DND-41 (cell line): ENCODE measurements around the gene SERPIND1.

Experiments used
- ATAC-seq: fragments of 200-7000 bp; cut with Tn5 transposase; 3 replicates; pipeline ENCODE4 v1.9.1; 2021; ENCODE audit warnings: low read depth; ENCODE audit not compliant: insufficient read depth
- DNase-seq: peaks from one replicate; pipeline ENCODE4 v3.0.0-alpha.2; 2020
- H2AFZ ChIP-seq: 2 replicates; pipeline ENCODE4 v1.6.0; 2012; ENCODE audit warnings: low read depth, low read length
- H3K27ac ChIP-seq: 2 replicates; pipeline ENCODE4 v1.5.1; 2012; ENCODE audit warnings: low read length, inconsistent platforms
- H3K27me3 ChIP-seq: fragments of 200-600 bp; sonication (generic); 2 replicates; pipeline ENCODE4 v1.6.0; 2012; ENCODE audit warnings: low read length, mild to moderate bottlenecking, inconsistent platforms; ENCODE audit not compliant: insufficient read depth, poor library complexity
- H3K36me3 ChIP-seq: 2 replicates; pipeline ENCODE4 v1.5.1; 2012; ENCODE audit warnings: low read length, inconsistent platforms; ENCODE audit not compliant: insufficient read depth
- H3K4me1 ChIP-seq: 2 replicates; pipeline ENCODE4 v1.5.1; 2012; ENCODE audit warnings: mild to moderate bottlenecking, low read length; ENCODE audit not compliant: insufficient read depth
- H3K4me2 ChIP-seq: 2 replicates; pipeline ENCODE4 v1.6.0; 2012; ENCODE audit warnings: mild to moderate bottlenecking, moderate library complexity, low read length, inconsistent platforms; ENCODE audit not compliant: insufficient read depth
- H3K4me3 ChIP-seq, 2 experiments: fragments of 200-600 bp in 1 of 2; shearing (Covaris generic) in 1 of 2; 2 replicates each; pipeline ENCODE4 v1.5.1; 2012 to 2016; ENCODE audit warnings: inconsistent platforms in 2 of 2, low read length in 2 of 2, mild to moderate bottlenecking in 2 of 2, low read depth in 1 of 2, moderate library complexity in 1 of 2
- H3K79me2 ChIP-seq: 2 replicates; pipeline ENCODE4 v1.6.0; 2012; ENCODE audit warnings: low read length, inconsistent platforms; ENCODE audit not compliant: insufficient read depth
- H3K9ac ChIP-seq: 2 replicates; pipeline ENCODE4 v1.6.0; 2012; ENCODE audit warnings: low read depth, mild to moderate bottlenecking, inconsistent platforms, low read length, moderate library complexity
- H3K9me3 ChIP-seq: 2 replicates; pipeline ENCODE4 v1.5.1; 2012; ENCODE audit warnings: low read length, moderate library complexity, mild to moderate bottlenecking, inconsistent platforms; ENCODE audit not compliant: insufficient read depth, severe bottlenecking
- H4K20me1 ChIP-seq: 2 replicates; pipeline ENCODE4 v1.6.0; 2012; ENCODE audit warnings: low read length; ENCODE audit not compliant: insufficient read depth
- CTCF ChIP-seq: IDR thresholded peaks from 2 replicates; pipeline ENCODE4 v1.5.1; 2012; ENCODE audit warnings: borderline replicate concordance, low read length, moderate library complexity, mild to moderate bottlenecking; ENCODE audit not compliant: poor library complexity, severe bottlenecking; ENCODE audit errors: extremely low read depth
- EZH2 ChIP-seq: IDR thresholded peaks from 3 replicates; pipeline ENCODE4 v1.6.1; 2012; ENCODE audit warnings: borderline replicate concordance, low read depth, mild to moderate bottlenecking, moderate library complexity, low read length, inconsistent platforms; ENCODE audit not compliant: severe bottlenecking

Gene SERPIND1

GRCh38 chr22:20794650-20795413, 20.9 kb downstream of the SERPIND1 start:
- Histone ChIP-seq H3K4me2 (no peak overlapping the region), H3K79me2 (no peaks in the 10 kb centered on the region), H3K9me3 (no peaks in the 10 kb centered on the region), H3K27me3 (no peaks in the 10 kb centered on the region), H2AFZ (no peak overlapping the region), H3K4me3 (no peak overlapping the region), H4K20me1 (peaks cover 5% of the 10 kb centered on the region; the same call in 1 of the 2 replicates), H3K9ac (no peak overlapping the region), H3K4me1 (no peaks in the 10 kb centered on the region), H3K27ac (no peak overlapping the region), H3K36me3 (peaks cover 84% of the 10 kb centered on the region)
- no peak for DNase-seq
- no peak for ATAC-seq
- TF ChIP-seq CTCF (no peak), EZH2 (no peak)

- Histone ChIP-seq H3K4me2 (no peak overlapping the region), H3K27ac (no peak overlapping the region), H3K4me3 (no peak overlapping the region), H3K9me3 (no peaks in the 10 kb centered on the region), H3K27me3 (no peaks in the 10 kb centered on the region), H3K36me3 (peaks cover 85% of the 10 kb centered on the region), H3K9ac (no peak overlapping the region), H3K4me1 (no peaks in the 10 kb centered on the region), H3K79me2 (no peaks in the 10 kb centered on the region), H4K20me1 (no peaks in the 10 kb centered on the region), H2AFZ (no peak overlapping the region)
- no peak for DNase-seq
- no peak for ATAC-seq
- no peak for TF ChIP-seq CTCF
- no peak for TF ChIP-seq EZH2
Observed at GRCh38 chr22:20796731-20797130, 22.8 kb downstream of the SERPIND1 start.

DNA sequence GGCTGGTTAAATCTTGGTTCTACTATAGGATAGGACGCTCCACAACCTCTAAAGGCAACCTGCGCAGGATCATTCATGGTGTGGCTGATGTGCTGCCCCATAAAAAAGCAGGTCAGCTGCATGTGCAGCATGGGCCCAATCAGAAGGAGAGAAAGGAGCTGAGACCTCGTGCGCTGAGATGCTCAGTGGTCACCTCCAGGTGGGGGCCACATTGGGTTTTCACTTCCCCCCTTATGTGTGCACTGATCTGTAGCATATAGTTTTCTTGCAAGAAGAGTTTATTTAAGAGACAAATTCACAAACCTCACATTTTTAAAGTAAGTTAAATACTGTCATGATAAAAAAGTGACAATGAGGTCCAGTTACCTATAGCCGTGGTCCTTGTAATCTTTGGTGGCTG, 24.3 kb downstream of the SERPIND1 start:
- Histone ChIP-seq H3K27ac (no peak overlapping the region), H3K4me3 (no peak overlapping the region), H3K79me2 (no peaks in the 10 kb centered on the region), H3K4me2 (no peak overlapping the region), H3K4me1 (no peaks in the 10 kb centered on the region), H2AFZ (no peak overlapping the region), H3K27me3 (no peaks in the 10 kb centered on the region), H3K9me3 (no peaks in the 10 kb centered on the region), H4K20me1 (no peaks in the 10 kb centered on the region), H3K36me3 (peaks cover 88% of the 10 kb centered on the region), H3K9ac (no peak overlapping the region)
- TF ChIP-seq EZH2 (no peak), CTCF (no peak)
- ATAC-seq (no peak), DNase-seq (no peak)
